ENCODE results near the gene IMMT.
"Not testable (repeated sequence)": the region's sequence is repeated elsewhere in the genome, so short reads cannot be mapped to it uniquely, and the experiment has no call there.

The IMMT gene

GRCh38 chr2:86195055-86195807 lies at the start of gene IMMT:
Gene IMMT (minus strand): TSS chr2:86195462. CDS start chr2:86195382, 80 bp downstream.
- DNase-seq (ENCODE audit: low spot score) = peak; percentile 95

- DNase-seq (ENCODE audit: low spot score) = not testable (repeated sequence)
Observed at GRCh38 chr2:86244781-86245180, 49.5 kb upstream of the IMMT start.

- DNase-seq (ENCODE audit: low spot score) = no peak
Observed at GRCh38 chr2:86243950-86244733, 48.9 kb upstream of the IMMT start.

GRCh38 chr2:86243272-86243671 lies 48.0 kb upstream of the IMMT start:
- DNase-seq (ENCODE audit: low spot score) = no peak

- no peak for DNase-seq (ENCODE audit: low spot score)
Observed at GRCh38 chr2:86241611-86242010, 46.3 kb upstream of the IMMT start.

GRCh38 chr2:86240251-86240650 lies 45.0 kb upstream of the IMMT start:
- DNase-seq (ENCODE audit: low spot score) = no peak

GRCh38 chr2:86239745-86240144 lies 44.5 kb upstream of the IMMT start:
- no peak for DNase-seq (ENCODE audit: low spot score)

- no peak for DNase-seq (ENCODE audit: low spot score)
Observed at GRCh38 chr2:86239326-86239725, 44.1 kb upstream of the IMMT start.

GRCh38 chr2:86238354-86238753 lies 43.1 kb upstream of the IMMT start:
- DNase-seq (ENCODE audit: low spot score) = no peak

GRCh38 chr2:86237172-86237571 lies 41.9 kb upstream of the IMMT start:
- DNase-seq (ENCODE audit: low spot score) = no peak

- peak; percentile 45 for DNase-seq (ENCODE audit: low spot score)
Observed at GRCh38 chr2:86235196-86235980, 40.1 kb upstream of the IMMT start.

GRCh38 chr2:86234563-86235131 lies 39.4 kb upstream of the IMMT start:
- DNase-seq (ENCODE audit: low spot score) = no peak

- no peak for DNase-seq (ENCODE audit: low spot score)
Observed at GRCh38 chr2:86233436-86233835, 38.2 kb upstream of the IMMT start.

GRCh38 chr2:86232910-86233309 lies 37.6 kb upstream of the IMMT start:
- no peak for DNase-seq (ENCODE audit: low spot score)

GRCh38 chr2:86232373-86232784 lies 37.1 kb upstream of the IMMT start:
- no peak for DNase-seq (ENCODE audit: low spot score)

- no peak for DNase-seq (ENCODE audit: low spot score)
Observed at GRCh38 chr2:86231680-86232372, 36.6 kb upstream of the IMMT start.

- DNase-seq (ENCODE audit: low spot score) = no peak
Observed at GRCh38 chr2:86230961-86231360, 35.7 kb upstream of the IMMT start.

GRCh38 chr2:86229221-86229620 lies 34.0 kb upstream of the IMMT start:
- DNase-seq (ENCODE audit: low spot score) = no peak

- DNase-seq (ENCODE audit: low spot score) = not testable (repeated sequence)
Observed at GRCh38 chr2:86228574-86228973, 33.3 kb upstream of the IMMT start.

GRCh38 chr2:86227685-86228084 lies 32.4 kb upstream of the IMMT start:
- no peak for DNase-seq (ENCODE audit: low spot score)

GRCh38 chr2:86226636-86227520 lies 31.6 kb upstream of the IMMT start:
- no peak for DNase-seq (ENCODE audit: low spot score)

All from COLO829 (cell line).